GM18907 (cell line): ENCODE results near the gene GPR173.

Experiments used
- ATAC-seq: cut with Tn5 transposase; IDR thresholded peaks from one replicate; pipeline ENCODE4 v1.9.1; 2021; ENCODE audit warnings: mild to moderate bottlenecking, moderate library complexity; ENCODE audit not compliant: unreplicated experiment

Gene GPR173

DNA sequence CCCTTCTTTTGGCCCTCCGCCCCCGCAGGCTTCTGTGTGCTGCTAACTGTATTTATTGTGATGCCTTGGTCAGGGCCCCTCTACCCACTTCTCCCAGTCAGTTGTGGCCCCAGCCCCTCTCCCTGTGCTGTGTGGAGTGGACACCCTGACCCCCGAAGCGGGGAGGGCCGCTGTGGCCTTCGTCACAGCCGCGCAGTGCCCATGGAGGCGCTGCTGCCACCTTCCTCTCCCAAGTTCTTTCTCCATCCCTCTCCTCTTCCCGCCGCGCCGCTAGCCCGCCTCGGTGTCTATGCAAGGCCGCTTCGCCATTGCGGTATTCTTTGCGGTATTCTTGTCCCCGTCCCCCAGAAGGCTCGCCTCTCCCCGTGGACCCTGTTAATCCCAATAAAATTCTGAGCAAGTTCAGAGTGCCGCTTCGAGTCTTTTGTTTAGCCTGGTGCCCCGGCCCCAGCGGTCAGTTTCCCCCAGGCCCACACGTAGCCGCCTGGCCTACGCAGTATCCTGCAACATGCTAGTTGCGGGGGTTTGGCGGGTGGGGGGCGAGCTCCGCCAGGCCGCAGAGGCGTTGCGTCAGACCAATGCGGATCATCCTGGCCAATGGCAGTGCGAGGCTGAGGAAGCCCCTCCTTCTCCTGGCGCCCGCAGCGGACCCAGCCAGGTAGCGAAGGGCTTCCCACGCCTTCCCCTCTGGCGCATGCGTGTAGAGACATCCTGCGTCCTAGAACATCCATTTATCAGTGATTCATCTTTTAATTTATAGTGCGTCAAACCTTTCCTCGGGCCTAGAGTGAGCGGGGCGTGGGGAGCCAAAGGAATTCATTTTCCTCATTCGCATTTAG, 39.8 kb downstream of the GPR173 start:
- peak; percentile 47 for ATAC-seq

DNA sequence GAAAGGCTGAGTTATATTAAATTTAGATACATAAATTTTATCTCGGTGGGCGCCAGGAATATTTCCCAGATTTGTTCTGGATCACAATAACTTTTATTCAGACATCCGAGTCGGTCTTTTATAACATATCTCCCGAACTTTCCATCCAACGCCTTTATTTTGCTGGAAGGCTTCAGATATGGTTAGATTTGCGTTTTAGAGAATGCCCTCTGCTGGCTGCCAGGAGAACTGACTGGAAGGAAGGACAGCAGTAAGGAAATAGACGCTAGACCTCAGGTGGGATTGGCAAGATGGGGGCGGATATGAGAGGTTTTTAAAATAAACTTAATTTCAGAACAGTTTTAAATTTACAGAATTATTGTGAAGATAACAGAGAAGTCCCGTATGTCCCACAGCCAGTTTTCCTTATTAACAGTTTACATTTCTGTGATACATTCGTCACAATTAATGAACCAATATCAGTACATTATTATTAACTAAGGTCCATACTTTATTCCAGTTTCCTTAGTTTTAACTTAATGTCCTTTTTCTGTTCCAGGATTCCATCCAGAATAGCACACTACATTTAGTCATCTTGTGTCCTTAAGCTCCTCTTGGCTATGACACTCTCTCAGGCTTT, 40.7 kb downstream of the GPR173 start:
- ATAC-seq = no peak

DNA sequence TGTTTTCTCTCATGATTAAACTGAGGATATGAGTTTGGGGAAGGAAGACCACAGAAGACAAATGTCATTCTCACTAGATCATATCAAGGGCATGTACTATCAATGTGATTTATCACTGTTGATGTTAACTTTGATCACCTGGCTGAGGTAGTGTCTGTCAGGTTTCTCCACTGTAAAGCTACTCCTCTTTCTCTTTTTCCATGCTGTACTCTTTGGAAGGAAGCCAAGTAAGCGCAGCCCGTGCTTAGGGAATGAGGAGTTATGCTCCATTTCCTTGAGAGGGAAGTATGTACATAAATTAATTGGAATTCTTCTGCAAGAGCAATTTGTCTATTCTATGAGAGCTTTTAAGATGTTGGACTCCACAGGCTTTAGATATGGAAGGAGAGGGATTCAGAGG, 41.3 kb downstream of the GPR173 start:
- ATAC-seq = no peak

DNA sequence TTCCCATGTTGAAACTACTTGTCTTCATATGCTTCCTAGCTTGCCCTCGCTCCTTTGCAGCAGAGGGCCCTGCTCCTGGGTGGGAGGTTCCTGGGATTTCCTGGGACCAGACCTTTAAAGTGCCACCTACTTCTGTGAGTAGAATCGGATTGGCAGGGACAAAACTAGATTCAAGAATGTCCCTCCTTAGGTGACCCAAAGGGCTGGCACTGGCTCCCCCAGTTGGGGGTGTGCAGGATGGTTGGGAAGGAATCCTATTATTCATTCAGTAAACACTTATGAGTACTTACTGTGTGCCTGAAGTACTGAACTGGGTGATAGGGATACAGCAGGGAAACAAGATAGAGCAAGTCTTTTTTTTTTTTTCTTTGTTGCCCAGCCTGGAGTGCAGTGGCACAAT, 42.8 kb downstream of the GPR173 start:
- no peak for ATAC-seq

DNA sequence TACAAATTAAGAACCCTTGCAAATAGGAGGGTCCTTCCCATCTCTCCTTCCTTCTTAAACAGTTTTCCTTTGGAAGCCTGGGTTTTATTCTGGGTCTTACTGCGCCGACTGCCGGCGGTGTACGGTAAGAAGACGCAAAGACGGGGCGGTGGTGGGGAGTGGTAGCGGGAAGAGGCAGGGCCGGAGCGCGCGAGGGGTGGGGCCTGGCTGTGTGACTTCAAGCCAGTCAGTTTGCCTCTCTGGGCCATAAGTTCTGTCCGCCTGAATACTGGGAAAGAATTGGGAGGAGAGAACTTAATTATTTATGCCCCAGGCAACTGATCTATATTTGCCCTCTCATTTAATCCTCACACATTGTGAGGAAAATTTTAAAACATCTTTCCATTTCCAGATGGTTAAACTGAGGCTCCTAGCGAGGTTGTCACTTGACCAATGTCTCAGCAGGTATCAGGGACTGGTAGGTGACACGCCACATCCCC, 44.6 kb downstream of the GPR173 start:
- peak; percentile 52 for ATAC-seq

DNA sequence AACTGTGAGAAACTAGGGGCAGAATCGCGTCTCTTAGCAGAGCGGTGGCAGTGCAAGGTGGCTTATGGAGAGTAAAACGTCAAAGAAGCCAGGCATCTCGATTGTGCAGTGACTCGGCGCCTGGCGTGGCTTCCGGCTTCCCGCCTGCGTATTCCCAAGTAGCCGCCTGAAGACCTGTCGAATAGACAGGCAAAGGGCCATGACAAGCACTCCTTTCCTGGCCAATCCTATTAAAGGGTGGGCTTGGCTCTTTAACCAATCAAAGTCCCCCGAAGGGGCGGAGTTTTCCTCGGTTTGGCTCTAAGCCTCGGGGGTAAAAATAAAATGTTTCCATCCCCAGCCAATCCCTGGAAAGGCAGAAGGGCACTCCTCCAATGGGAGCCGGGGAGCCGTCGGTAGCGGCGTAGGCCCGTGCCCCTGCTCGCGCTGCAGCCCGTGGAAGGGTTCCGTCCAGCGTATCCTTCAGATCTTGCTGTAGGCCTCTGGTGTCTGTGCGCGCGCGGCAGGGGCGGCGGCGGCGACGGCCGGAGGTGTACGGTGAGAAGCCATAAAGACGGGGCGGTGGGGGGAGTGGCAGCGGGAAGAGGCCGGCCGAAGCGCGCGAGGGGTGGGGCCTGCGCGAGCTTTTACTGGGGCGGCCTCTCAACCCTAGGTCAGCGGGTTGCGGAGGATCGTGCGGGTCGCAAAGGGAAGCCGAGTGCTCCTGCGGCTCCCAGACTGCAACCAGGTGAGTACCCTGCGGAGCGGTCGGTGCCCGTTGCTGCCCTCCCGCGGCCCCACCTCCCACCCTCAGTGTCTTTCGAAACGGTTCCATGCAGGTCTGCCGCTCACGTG, 45.4 kb downstream of the GPR173 start, which contains the start of gene KANTR:
KANTR (plus strand) TSS at position 395 of the 834 bp plus-strand sequence. CDS start 30,131 bp downstream, outside the sequence.
- peak; percentile 84 for ATAC-seq

DNA sequence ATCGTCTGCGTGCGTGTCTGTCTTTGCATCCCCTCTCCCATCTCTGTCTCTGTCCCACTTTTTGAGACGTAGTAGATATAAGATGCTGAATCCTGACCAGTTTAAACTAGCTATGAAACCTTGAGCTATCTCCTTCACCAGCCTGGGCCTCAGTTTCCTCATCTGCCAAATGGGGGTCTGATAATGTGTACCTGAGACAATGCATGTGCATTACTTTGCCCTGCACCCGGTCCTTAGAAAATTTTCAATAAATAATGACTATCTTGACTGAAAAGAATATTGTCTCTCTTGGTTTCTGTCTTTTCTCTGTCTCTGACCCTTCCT, 46.0 kb downstream of the GPR173 start:
- no peak for ATAC-seq

- ATAC-seq = no peak
These were observed 47.2 kb downstream of the GPR173 start for GRCh38 chrX:53095796-53096195.

- no peak for ATAC-seq
These were observed 66.4 kb downstream of the GPR173 start for GRCh38 chrX:53114864-53115549.

GRCh38 chrX:53115550-53115874, 66.9 kb downstream of the GPR173 start:
- no peak for ATAC-seq

DNA sequence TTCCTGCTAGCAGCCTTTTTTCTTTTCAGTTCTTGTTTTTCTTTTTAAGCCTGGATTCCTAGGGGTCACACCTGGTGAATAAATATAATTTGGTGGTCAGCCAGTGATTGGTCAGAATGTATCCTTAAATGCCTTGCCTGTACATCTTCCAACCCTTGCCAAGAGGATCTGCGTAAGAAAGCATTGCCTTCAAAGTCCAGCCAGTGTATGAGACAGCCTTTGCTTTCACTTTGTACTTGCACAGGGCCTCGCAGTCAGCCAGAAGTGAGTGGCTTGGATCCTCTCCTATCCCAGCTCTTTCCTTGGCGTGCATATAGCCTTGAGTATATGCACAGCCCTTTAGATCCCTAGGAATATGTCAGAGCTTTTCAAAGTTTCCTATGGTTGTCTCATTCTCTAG, 67.5 kb downstream of the GPR173 start:
- ATAC-seq = no peak

GRCh38 chrX:53122013-53122412, 73.4 kb downstream of the GPR173 start:
- ATAC-seq = no peak

- ATAC-seq = no peak
These were observed 76.9 kb downstream of the GPR173 start for GRCh38 chrX:53125506-53125905.

DNA sequence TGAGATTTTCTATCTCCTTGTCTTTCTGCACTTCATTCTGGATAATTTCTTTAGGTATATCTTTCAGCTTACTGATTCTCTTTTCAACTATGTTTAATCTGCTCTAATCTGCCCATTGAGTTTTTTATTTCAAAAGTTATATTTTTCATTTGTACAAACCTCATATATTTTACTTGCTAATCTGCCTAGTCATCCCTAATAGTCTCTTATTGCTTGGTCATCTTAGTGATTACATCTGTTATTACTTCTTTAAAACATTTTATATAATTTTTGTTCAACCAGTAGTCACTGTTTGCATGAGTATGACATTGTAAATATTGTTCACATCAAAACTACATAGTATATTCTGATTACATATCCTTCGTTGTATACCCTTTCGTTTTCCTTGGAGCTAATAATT, 77.8 kb downstream of the GPR173 start:
- no peak for ATAC-seq

DNA sequence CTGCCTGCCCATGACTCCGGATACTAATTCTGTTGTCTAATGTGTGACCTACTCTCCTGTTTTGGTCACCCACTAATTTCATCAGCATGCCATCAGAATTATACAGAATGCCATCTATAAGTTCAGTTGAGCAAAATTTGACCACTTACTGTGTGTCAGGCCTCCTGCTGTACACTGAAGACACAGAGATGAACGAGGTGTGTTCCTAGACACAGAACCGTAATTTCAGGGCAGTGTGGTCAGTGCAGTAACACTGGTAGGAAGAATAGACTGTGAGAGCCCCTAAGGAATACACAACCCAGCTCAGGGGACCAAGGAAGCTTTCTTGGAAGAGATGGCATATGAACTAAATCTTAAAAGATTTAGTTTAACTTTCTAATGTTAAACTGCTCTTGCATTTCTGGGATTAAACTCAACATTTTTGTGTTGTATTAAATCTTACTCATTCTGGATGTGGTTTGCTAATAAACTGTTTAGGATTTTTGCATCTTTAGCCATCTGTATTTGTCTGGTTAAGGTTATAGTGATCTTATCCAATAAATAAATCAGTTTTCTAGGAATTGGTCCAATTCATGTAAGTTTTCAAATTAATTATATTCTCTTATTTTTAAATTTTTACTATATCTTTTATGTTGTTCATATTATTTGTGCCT, 79.6 kb downstream of the GPR173 start:
- no peak for ATAC-seq
